Suppressor macrophage (primary cell): Measurements from ENCODE around the gene DAB2IP.

Experiments used
- DNase-seq, 4 experiments: peaks; one replicate each; pipeline ENCODE4 v3.0.0-alpha.2; 2020 to 2022

The DAB2IP gene

GRCh38 chr9:121807069-121807822 lies 155.8 kb downstream of the DAB2IP start:
- no peak for DNase-seq

GRCh38 chr9:121807823-121808278 lies 156.4 kb downstream of the DAB2IP start:
- DNase-seq, result no peak

GRCh38 chr9:121808781-121809180 lies 157.3 kb downstream of the DAB2IP start:
- no peak for DNase-seq

- DNase-seq, result no peak
These were observed 158.1 kb downstream of the DAB2IP start for GRCh38 chr9:121809356-121810050.

- no peak for DNase-seq
These were observed 159.1 kb downstream of the DAB2IP start for GRCh38 chr9:121810489-121810888.

GRCh38 chr9:121811140-121811539 lies 159.7 kb downstream of the DAB2IP start:
- no peak for DNase-seq

- no peak for DNase-seq
These were observed 160.3 kb downstream of the DAB2IP start for GRCh38 chr9:121811751-121812150.

- DNase-seq, result no peak
These were observed 160.8 kb downstream of the DAB2IP start for GRCh38 chr9:121812159-121812735.

- DNase-seq, result no peak
These were observed 162.2 kb downstream of the DAB2IP start for GRCh38 chr9:121813519-121814210.

GRCh38 chr9:121814594-121814993 lies 163.2 kb downstream of the DAB2IP start:
- no peak for DNase-seq

GRCh38 chr9:121815084-121815483 lies 163.7 kb downstream of the DAB2IP start:
- DNase-seq, result no peak

- DNase-seq, result no peak
These were observed 164.4 kb downstream of the DAB2IP start for GRCh38 chr9:121815546-121816448.

- DNase-seq, result no peak
These were observed 165.0 kb downstream of the DAB2IP start for GRCh38 chr9:121816449-121816817.

GRCh38 chr9:121816845-121817450 lies 165.5 kb downstream of the DAB2IP start:
- no peak for DNase-seq

GRCh38 chr9:121817476-121817875 lies 166.0 kb downstream of the DAB2IP start:
- DNase-seq, result no peak

GRCh38 chr9:121818016-121818661 lies 166.7 kb downstream of the DAB2IP start:
- no peak for DNase-seq

GRCh38 chr9:121818841-121819427 lies 167.5 kb downstream of the DAB2IP start:
- no peak for DNase-seq

GRCh38 chr9:121819428-121820231 lies 168.2 kb downstream of the DAB2IP start:
- DNase-seq, result peak in 3 of 4 experiments; percentile 10 to 30 (median 22)

- no peak for DNase-seq
These were observed 169.0 kb downstream of the DAB2IP start for GRCh38 chr9:121820286-121821005.
